ENCODE data around the gene CCDC152. TPM values are rescaled to one million over a fixed set of nuclear protein-coding genes. Genes with fewer than 3 reads are reported as not detected.

Gene CCDC152
- total and polyA plus RNA-seq, 8 donors = 0.19 to 1.3 (median 0.59) TPM

DNA sequence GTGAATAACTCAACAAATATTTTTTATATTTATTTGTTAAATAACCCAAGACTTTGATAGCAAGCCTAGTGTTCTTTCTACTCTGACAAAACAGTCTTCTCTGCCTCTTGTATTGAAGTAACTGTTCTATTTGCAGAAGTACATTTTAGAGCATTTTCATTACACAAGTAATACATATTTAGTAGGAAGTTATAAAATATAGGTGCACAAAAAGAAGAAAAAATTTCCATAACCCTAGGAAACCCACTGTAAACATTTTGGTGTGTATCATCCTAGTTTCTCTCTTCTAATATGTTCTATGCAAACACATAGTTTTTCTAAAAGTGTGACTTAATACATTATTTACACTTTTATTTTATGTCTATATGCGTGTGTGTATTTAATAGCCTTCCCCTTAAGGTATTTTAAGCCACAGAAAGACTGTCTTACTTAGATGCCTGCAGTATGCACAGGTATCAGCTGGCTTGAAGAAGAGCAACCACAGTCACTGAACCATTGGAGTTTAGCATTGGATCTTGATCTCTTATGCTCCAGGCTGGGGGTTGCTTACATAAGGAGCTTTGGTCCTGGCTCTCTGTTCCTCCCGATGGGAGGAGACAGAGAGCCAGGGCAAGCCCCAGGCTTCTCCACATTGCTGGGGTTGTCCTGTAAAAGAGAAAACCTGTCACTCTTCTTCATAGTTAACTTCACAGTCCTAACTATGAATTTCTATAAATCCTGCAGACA lies 51.3 kb downstream of the CCDC152 start:
- DNase-seq (peak in 1 of 6 donors; percentile 19), FAIRE-seq (no peak), ATAC-seq (peak in 1 of 4 donors; percentile 23)
- Histone ChIP-seq H3K4me1 (peaks cover 7 to 24% (median 14%) of the 10 kb centered on the region in 3 donors), H3K27ac (no peak overlapping the region), H3K9me3 (no peaks in the 10 kb centered on the region), H3K4me3 (no peak overlapping the region), H3K36me3 (peaks cover 0 to 43% (median 0%) of the 10 kb centered on the region in 3 donors), H3K27me3 (no peaks in the 10 kb centered on the region)
- intact Hi-C loops (cut with DNase I) = no loop called here
- TF ChIP-seq, protein P1, sequence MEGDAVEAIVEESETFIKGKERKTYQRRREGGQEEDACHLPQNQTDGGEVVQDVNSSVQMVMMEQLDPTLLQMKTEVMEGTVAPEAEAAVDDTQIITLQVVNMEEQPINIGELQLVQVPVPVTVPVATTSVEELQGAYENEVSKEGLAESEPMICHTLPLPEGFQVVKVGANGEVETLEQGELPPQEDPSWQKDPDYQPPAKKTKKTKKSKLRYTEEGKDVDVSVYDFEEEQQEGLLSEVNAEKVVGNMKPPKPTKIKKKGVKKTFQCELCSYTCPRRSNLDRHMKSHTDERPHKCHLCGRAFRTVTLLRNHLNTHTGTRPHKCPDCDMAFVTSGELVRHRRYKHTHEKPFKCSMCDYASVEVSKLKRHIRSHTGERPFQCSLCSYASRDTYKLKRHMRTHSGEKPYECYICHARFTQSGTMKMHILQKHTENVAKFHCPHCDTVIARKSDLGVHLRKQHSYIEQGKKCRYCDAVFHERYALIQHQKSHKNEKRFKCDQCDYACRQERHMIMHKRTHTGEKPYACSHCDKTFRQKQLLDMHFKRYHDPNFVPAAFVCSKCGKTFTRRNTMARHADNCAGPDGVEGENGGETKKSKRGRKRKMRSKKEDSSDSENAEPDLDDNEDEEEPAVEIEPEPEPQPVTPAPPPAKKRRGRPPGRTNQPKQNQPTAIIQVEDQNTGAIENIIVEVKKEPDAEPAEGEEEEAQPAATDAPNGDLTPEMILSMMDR (IDR thresholded peaks at IDR 0.05) = no peak
- 43 to 49% methylated on average over 2 of the region's 2 CpGs for WGBS, 2 donors

DNA sequence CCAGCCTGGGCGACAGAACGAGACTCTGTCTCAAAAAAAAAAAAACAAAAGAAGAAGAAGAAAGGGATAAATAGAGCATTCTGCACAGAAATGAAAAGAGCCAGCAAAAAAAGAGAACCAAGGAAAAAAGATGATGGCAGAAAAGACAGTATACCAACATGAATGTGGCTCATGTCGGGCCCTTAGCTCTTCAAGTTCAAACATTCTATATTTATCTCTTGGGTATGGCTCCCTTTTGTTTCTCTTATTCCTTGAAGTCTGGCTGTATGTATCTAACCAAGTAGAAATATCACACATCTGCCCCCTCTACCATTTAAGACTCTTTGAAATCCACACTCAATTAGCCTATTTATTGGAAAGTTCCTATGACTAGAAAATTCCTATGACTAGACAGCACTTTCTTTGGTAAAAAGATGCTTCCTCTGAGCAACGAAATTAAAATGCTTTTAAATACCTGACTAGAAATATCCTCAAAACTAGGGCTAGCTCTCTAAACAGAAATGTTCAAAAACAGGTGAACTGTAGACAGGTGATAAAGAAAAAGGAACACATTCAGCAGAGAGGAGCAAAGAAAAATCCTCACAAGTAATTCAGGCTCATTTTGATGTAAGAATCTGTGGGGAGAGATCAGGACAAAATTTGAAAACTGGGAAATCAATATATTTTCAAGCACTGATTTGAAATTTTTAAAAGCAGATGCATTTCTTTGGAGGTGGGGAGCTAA lies 52.4 kb downstream of the CCDC152 start:
- Histone ChIP-seq H3K27me3 (no peaks in the 10 kb centered on the region), H3K9me3 (no peaks in the 10 kb centered on the region), H3K4me3 (peak overlapping the region in 2 of 4 donors; percentile 46 to 50), H3K27ac (no peak overlapping the region), H3K36me3 (peaks cover 0 to 35% (median 0%) of the 10 kb centered on the region in 3 donors), H3K4me1 (peaks cover 7 to 26% (median 14%) of the 10 kb centered on the region in 3 donors)
- 71 to 74% methylated on average over 4 of the region's 4 CpGs for WGBS, 2 donors
- TF ChIP-seq, protein P1 (IDR thresholded peaks at IDR 0.05) = no peak
- ATAC-seq (no peak), DNase-seq (no peak), FAIRE-seq (no peak)
- intact Hi-C loops (cut with DNase I) = no loop called here

DNA sequence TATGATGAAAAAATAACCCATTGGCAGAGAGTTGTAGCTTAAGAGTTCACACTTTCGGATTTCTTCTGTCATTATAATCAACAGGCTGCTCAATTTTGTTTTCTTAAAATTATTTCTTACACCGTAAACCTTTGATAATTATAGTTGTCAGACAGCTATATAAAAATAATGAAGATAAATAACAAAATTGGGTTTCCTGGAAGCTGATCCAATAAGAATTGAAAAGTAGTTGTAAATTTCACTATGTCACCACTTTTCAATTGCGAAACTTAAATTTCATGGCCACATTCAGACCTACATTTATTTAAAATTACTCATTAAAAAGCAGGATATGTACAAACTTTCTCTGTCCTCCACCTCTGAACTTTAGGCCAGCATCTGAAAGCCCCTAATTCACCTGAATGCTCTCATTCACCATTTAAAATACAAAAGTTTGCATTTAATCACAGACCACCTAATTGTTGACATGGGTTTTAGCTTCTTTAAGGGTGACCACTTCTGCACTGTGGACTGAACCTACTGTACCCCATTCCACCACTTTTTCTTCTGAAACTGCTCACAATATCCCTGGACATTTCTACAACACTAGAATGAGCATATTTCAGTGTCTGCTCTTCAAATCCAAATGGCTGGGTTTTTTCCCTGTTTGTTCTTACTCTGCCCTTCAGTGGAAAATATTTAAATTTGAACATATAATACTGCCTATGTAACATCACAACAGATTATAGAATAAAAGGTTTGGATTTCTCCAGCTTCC lies 54.4 kb downstream of the CCDC152 start:
- peak; percentile 9 for FAIRE-seq
- Histone ChIP-seq H3K27ac (peak overlapping the region; percentile 40 to 91 (median 74)), H3K36me3 (peaks cover 0 to 16% (median 0%) of the 10 kb centered on the region in 3 donors)

DNA sequence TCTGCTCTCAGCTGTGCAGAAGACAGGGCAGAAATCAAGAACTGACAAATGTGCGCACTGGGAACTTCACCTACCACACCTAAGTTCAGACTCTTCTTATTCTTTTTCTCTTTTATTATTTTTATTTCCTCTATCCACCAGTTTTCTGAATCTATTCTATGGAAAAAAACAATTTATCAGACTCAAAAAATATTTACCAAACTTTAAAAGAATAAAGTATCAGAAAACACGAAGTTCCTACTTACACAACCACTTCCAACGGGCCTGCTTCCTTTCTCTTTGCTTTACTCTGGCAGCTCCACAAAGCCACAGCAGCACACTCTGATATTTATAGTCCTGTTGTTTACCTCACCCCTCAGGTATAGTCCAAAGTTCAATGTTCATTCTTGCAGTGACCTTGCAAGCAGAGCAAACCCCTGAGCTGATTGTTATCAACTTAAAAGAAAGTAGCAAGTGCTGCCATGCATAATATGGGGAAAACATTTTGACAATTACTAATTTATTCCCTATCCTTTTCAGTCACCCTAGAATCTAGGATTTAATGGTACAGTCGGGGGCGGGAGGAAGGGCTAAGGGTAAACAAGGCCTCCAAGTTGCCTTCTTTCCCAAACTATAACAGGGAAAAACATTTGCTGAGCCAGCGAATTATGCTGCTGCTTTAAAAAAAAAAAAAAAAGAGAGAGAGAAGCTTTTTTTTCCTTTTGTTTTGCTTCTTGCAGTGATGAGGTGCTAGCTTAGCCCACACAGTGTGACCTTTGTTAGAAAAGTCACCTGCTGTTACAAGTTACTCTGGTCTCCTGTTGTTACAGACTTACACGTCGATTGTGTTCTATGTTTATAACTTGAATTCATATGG lies 55.2 kb downstream of the CCDC152 start, which contains the start of gene SELENOP:
Gene SELENOP, minus strand, starts transcription at position 302 of the 856 bp plus-strand sequence. CDS start 3,539 bp downstream, outside the sequence.
- H3K4me3 ChIP-seq = peak within 1 kb of the TSS; percentile 10 to 50 (median 31)
- TF ChIP-seq, protein P1 (IDR thresholded peaks at IDR 0.05) = no peak
- intact Hi-C loops (cut with DNase I) = no loop called here
- H3K27me3 ChIP-seq = no peaks in the 10 kb centered on the region
- peaks cover 7 to 26% (median 14%) of the 10 kb centered on the region in 3 donors for H3K4me1 ChIP-seq
- no peaks in the 10 kb centered on the region for H3K9me3 ChIP-seq
- ATAC-seq = peak; percentile 93 to 97 (median 96)
- WGBS, 2 donors = 2 to 3% methylated on average over 8 of the region's 8 CpGs
- H3K36me3 ChIP-seq = peaks cover 0 to 9% (median 0%) of the 10 kb centered on the region in 3 donors
- peak; percentile 56 for FAIRE-seq
- peak in 4 of 6 donors; percentile 51 to 77 (median 70) for DNase-seq
- peak within 1 kb of the TSS; percentile 40 to 91 (median 74) for H3K27ac ChIP-seq

More for the DNA sequence above, 54.4 kb downstream of the CCDC152 start:
- ATAC-seq (peak; percentile 2 to 22 (median 12)), DNase-seq (no peak)
- intact Hi-C loops (cut with DNase I) = no loop called here
- TF ChIP-seq, protein P1 (IDR thresholded peaks at IDR 0.05) = no peak
- Histone ChIP-seq H3K4me3 (peak overlapping the region; percentile 10 to 50 (median 31)), H3K4me1 (peaks cover 7 to 26% (median 14%) of the 10 kb centered on the region in 3 donors), H3K9me3 (no peaks in the 10 kb centered on the region), H3K27me3 (no peaks in the 10 kb centered on the region)
- 5 to 8% methylated on average over 3 of the region's 3 CpGs for WGBS, 2 donors

Measured in pancreas (tissue), 10 donors.